Measurements from ENCODE around the gene ZNF333. TPM values are rescaled to one million over a fixed set of nuclear protein-coding genes. Genes with fewer than 3 reads are reported as not detected.
A peak's percentile ranks its signal among the peaks of the same experiment; 100 is the strongest.
"Not testable (repeated sequence)": the region's sequence is repeated elsewhere in the genome, so short reads cannot be mapped to it uniquely, and the experiment has no call there.

The ZNF333 gene
- total RNA-seq, 1 experiment from 2014 or later: 6.0 TPM

DNA sequence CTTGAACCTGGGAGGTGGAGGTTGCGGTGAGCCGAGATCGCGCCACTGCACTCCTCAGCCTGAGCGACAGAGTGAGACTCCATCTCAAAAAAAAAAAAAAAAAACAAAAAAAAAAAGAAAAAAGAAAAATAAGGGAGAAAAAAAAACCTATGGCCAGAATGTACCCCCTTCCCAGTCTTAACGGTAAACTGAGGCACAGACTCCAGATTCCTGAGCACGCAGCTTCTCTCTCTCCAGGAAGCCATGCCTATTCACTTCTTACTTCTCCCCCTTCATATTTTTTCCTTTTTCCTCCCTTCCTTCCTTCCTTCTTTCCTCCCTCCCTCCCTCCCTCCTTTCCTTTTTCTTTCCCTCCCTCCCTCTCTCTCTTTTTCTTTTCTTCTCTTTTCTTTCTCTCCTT, 83.1 kb downstream of the ZNF333 start:
- Histone ChIP-seq H2AK5ac (ENCODE audit: insufficient read length, low read length) (no peak overlapping the region), H2AFZ (ENCODE audit: low read length) (no peak overlapping the region), H2BK15ac (ENCODE audit: low read depth, low read length) (no peak overlapping the region), H3K18ac (ENCODE audit: insufficient read length, low read depth, low read length) (no peak overlapping the region), H3T11ph (ENCODE audit: low read length) (no peak overlapping the region), H4K91ac (ENCODE audit: insufficient read length, low read depth, low read length) (no peak overlapping the region), H3K23ac (ENCODE audit: insufficient read length, low read depth, low read length) (no peak overlapping the region), H3K4ac (ENCODE audit: low read depth, low read length) (no peak overlapping the region), H2BK20ac (ENCODE audit: low read depth, low read length, poor library complexity, severe bottlenecking) (no peak overlapping the region), H3K9me3 (ENCODE audit: control insufficient read depth, low read depth, low read length) (no peaks in the 10 kb centered on the region), H4K8ac (replicated peaks; ENCODE audit: insufficient read length, low read depth, low read length) (no peak overlapping the region), H2BK12ac (ENCODE audit: insufficient read length, low read depth, low read length) (no peak overlapping the region), H4K5ac (ENCODE audit: insufficient read length, low read depth, low read length) (no peak overlapping the region), H2BK120ac (ENCODE audit: low read depth, low read length, poor library complexity, severe bottlenecking) (no peak overlapping the region), H3K9ac (ENCODE audit: extremely low read depth, insufficient read length, low read length) (no peak overlapping the region), H2BK5ac (ENCODE audit: insufficient read length, low read length) (no peak overlapping the region), H3K14ac (ENCODE audit: insufficient read depth, low read length) (no peak overlapping the region), H3K27me3 (ENCODE audit: insufficient read depth, low read length) (no peaks in the 10 kb centered on the region), H3K56ac (ENCODE audit: insufficient read length, low read depth, low read length) (no peak overlapping the region), H3K4me2 (ENCODE audit: insufficient read depth, insufficient read length, low read length) (no peak overlapping the region), H4K20me1 (ENCODE audit: control insufficient read depth, insufficient read depth, insufficient read length) (no peaks in the 10 kb centered on the region), H3K79me1 (ENCODE audit: insufficient read depth, low read depth, low read length, poor library complexity, severe bottlenecking) (no peaks in the 10 kb centered on the region), H3K4me1 (ENCODE audit: insufficient read depth, low read length) (no peaks in the 10 kb centered on the region; the same call in 1 of the 2 replicates), H3K79me2 (ENCODE audit: insufficient read depth, low read length) (no peaks in the 10 kb centered on the region), H3K23me2 (ENCODE audit: insufficient read length, low read depth, low read length, poor library complexity, severe bottlenecking) (peaks cover 12% of the 10 kb centered on the region), H3K27ac (ENCODE audit: insufficient read length, low read depth, low read length) (no peak overlapping the region)
- Mint-ChIP-seq H3K4me1 (peaks cover 2 to 3% of the 10 kb centered on the region in 2 experiments; a peak in 3 of 4 replicates), H3K4me3 (no peak overlapping the region), H3K36me3 (ENCODE audit: insufficient read depth in 1 of 3, low read depth in 3 of 3) (peaks cover 2 to 8% (median 4%) of the 10 kb centered on the region in 3 experiments; a peak in 5 of 7 replicates), H3K27me3 (ENCODE audit: low read depth) (peaks cover 22% of the 10 kb centered on the region), H3K27ac (no peak overlapping the region), H3K9me3 (peaks cover 16 to 67% of the 10 kb centered on the region in 2 experiments; a peak in 4 of 5 replicates)
- WGBS (ENCODE audit: extremely low coverage, insufficient read length, low lambda C conversion rate): no CpG with 5 or more reads among the region's 7 CpGs
- no peak for DNase-seq
- TF ChIP-seq, protein P1, sequence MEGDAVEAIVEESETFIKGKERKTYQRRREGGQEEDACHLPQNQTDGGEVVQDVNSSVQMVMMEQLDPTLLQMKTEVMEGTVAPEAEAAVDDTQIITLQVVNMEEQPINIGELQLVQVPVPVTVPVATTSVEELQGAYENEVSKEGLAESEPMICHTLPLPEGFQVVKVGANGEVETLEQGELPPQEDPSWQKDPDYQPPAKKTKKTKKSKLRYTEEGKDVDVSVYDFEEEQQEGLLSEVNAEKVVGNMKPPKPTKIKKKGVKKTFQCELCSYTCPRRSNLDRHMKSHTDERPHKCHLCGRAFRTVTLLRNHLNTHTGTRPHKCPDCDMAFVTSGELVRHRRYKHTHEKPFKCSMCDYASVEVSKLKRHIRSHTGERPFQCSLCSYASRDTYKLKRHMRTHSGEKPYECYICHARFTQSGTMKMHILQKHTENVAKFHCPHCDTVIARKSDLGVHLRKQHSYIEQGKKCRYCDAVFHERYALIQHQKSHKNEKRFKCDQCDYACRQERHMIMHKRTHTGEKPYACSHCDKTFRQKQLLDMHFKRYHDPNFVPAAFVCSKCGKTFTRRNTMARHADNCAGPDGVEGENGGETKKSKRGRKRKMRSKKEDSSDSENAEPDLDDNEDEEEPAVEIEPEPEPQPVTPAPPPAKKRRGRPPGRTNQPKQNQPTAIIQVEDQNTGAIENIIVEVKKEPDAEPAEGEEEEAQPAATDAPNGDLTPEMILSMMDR (conservative IDR thresholded peaks at IDR 0.05): no peak

DNA sequence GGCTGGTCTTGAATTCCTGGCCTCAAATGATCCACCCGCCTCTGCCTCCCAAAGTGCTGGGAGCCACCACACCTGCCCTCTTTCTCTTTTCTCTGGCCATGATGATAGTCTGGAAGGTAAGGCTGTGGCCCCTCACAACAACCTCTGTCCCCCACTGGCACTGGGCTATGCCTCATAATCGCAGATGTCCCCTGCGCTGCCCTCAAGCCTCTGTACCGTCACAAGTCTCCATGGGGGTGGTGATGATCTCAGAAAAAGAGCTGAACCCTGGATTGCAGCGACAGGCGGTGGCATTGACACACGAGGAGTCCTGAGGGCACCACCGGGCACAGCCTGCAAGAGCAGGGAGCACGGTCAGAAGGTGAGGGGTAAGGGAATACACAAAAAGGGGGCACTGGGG, 83.9 kb downstream of the ZNF333 start:
- H3K23ac ChIP-seq (ENCODE audit: insufficient read length, low read depth, low read length); H3K27ac Mint-ChIP-seq; H3K4me3 Mint-ChIP-seq; H3K4me2 ChIP-seq (ENCODE audit: insufficient read depth, insufficient read length, low read length); H4K8ac ChIP-seq (replicated peaks; ENCODE audit: insufficient read length, low read depth, low read length); H4K91ac ChIP-seq (ENCODE audit: insufficient read length, low read depth, low read length); H4K20me1 ChIP-seq (ENCODE audit: control insufficient read depth, insufficient read depth, insufficient read length); H3K56ac ChIP-seq (ENCODE audit: insufficient read length, low read depth, low read length); H3K36me3 Mint-ChIP-seq (ENCODE audit: insufficient read depth in 1 of 3, low read depth in 3 of 3); H3K4me1 ChIP-seq (ENCODE audit: insufficient read depth, low read length); H2AK5ac ChIP-seq (ENCODE audit: insufficient read length, low read length); H3K79me1 ChIP-seq (ENCODE audit: insufficient read depth, low read depth, low read length, poor library complexity, severe bottlenecking); H2BK15ac ChIP-seq (ENCODE audit: low read depth, low read length); H3K4ac ChIP-seq (ENCODE audit: low read depth, low read length); H3K4me1 Mint-ChIP-seq; H2AFZ ChIP-seq (ENCODE audit: low read length); H3K27ac ChIP-seq (ENCODE audit: insufficient read length, low read depth, low read length); H3K9me3 ChIP-seq (ENCODE audit: control insufficient read depth, low read depth, low read length); H3K9ac ChIP-seq (ENCODE audit: extremely low read depth, insufficient read length, low read length); H2BK5ac ChIP-seq (ENCODE audit: insufficient read length, low read length); H2BK20ac ChIP-seq (ENCODE audit: low read depth, low read length, poor library complexity, severe bottlenecking); H3T11ph ChIP-seq (ENCODE audit: low read length); H4K5ac ChIP-seq (ENCODE audit: insufficient read length, low read depth, low read length); H2BK12ac ChIP-seq (ENCODE audit: insufficient read length, low read depth, low read length); H2BK120ac ChIP-seq (ENCODE audit: low read depth, low read length, poor library complexity, severe bottlenecking); H3K14ac ChIP-seq (ENCODE audit: insufficient read depth, low read length); H3K27me3 ChIP-seq (ENCODE audit: insufficient read depth, low read length); H3K79me2 ChIP-seq (ENCODE audit: insufficient read depth, low read length); H3K18ac ChIP-seq (ENCODE audit: insufficient read length, low read depth, low read length): not testable (repeated sequence)
- H3K27me3 Mint-ChIP-seq (ENCODE audit: low read depth): peaks cover 22% of the 10 kb centered on the region
- H3K9me3 Mint-ChIP-seq: peaks cover 12 to 64% of the 10 kb centered on the region in 2 experiments; a peak in 4 of 5 replicates
- DNase-seq: peak; percentile 14
- H3K23me2 ChIP-seq (ENCODE audit: insufficient read length, low read depth, low read length, poor library complexity, severe bottlenecking): peaks cover 12% of the 10 kb centered on the region
- WGBS (ENCODE audit: extremely low coverage, insufficient read length, low lambda C conversion rate): no CpG with 5 or more reads among the region's 9 CpGs
